ENCODE measurements around the gene TES. TPM values are rescaled to one million over a fixed set of nuclear protein-coding genes. Genes with fewer than 3 reads are reported as not detected.

Gene TES
- total RNA-seq, 1 experiment from 2014 or later, result 120 TPM

- Histone ChIP-seq H3K27ac (ENCODE audit: low read length) (no peak overlapping the region), H3K9me2 (replicated peaks; ENCODE audit: low read length) (no peaks in the 10 kb centered on the region), H3K9me3 (ENCODE audit: low read length) (no peaks in the 10 kb centered on the region), H3K36me3 (ENCODE audit: low read depth, low read length) (no peaks in the 10 kb centered on the region; the same call in 1 of the 2 replicates), H3K27me3 (ENCODE audit: low read length) (no peaks in the 10 kb centered on the region), H3K4me2 (ENCODE audit: low read length) (no peak overlapping the region), H2AFZ (ENCODE audit: low read length) (no peak overlapping the region), H3K4me3 (ENCODE audit: low read length) (no peak overlapping the region), H3F3A (ENCODE audit: low read length, unreplicated experiment) (no peaks in the 10 kb centered on the region), H3K79me2 (ENCODE audit: low read length) (no peaks in the 10 kb centered on the region), H3K4me1 (ENCODE audit: insufficient read depth, low read length) (peaks cover 11% of the 10 kb centered on the region; the same call in 1 of the 2 replicates), H3K9ac (ENCODE audit: low read length) (no peak overlapping the region), H4K20me1 (ENCODE audit: low read length) (no peaks in the 10 kb centered on the region)
- ChIA-PET POLR2A (ENCODE audit: unreplicated experiment) (no interaction called here), CTCF (no interaction called here)
- ATAC-seq (0 out of 2 replicates have a peak, but pooled peaks have one; percentile 16), DNase-seq (no peak)
- BruUV-seq (replicated peaks), result no TSS peak
- no peak for TF ChIP-seq EZH2phosphoT487 (IDR thresholded peaks at IDR 0.05; ENCODE audit: borderline replicate concordance, low read length)
- TF ChIP-seq CTCF (conservative IDR thresholded peaks at IDR 0.05; ENCODE audit: low read depth, low read length), result no peak
- TF ChIP-seq EZH2 (IDR thresholded peaks at IDR 0.05; ENCODE audit: low read length, unreplicated experiment), result no peak
- intact Hi-C loops (cut with micrococcal nuclease), result no loop called here
Measured at GRCh38 chr7:116290740-116291139, 80.4 kb downstream of the TES start.

GRCh38 chr7:116291937-116292336 is 81.6 kb downstream of the TES start:
- no peak overlapping the region for H3K27ac ChIP-seq (ENCODE audit: low read length)
- BruUV-seq (replicated peaks), result no TSS peak

More at GRCh38 chr7:116291937-116292336, 81.6 kb downstream of the TES start:
- DNase-seq, result no peak
- no peaks in the 10 kb centered on the region; the same call in 1 of the 2 replicates for H3K36me3 ChIP-seq (ENCODE audit: low read depth, low read length)
- intact Hi-C loops (cut with micrococcal nuclease), result no loop called here
- H3K4me1 ChIP-seq (ENCODE audit: insufficient read depth, low read length), result peaks cover 11% of the 10 kb centered on the region; the same call in 1 of the 2 replicates
- no peak overlapping the region for H3K4me3 ChIP-seq (ENCODE audit: low read length)
- H3K9me3 ChIP-seq (ENCODE audit: low read length), result no peaks in the 10 kb centered on the region
- CTCF ChIA-PET, result no interaction called here
- H2AFZ ChIP-seq (ENCODE audit: low read length), result no peak overlapping the region
- H3K79me2 ChIP-seq (ENCODE audit: low read length), result no peaks in the 10 kb centered on the region
- H3K27me3 ChIP-seq (ENCODE audit: low read length), result no peaks in the 10 kb centered on the region
- H3K9ac ChIP-seq (ENCODE audit: low read length), result no peak overlapping the region
- no peaks in the 10 kb centered on the region for H3F3A ChIP-seq (ENCODE audit: low read length, unreplicated experiment)
- TF ChIP-seq EZH2phosphoT487 (IDR thresholded peaks at IDR 0.05; ENCODE audit: borderline replicate concordance, low read length), result no peak
- no peak for TF ChIP-seq CTCF (conservative IDR thresholded peaks at IDR 0.05; ENCODE audit: low read depth, low read length)
- no peak for TF ChIP-seq EZH2 (IDR thresholded peaks at IDR 0.05; ENCODE audit: low read length, unreplicated experiment)
- POLR2A ChIA-PET (ENCODE audit: unreplicated experiment), result no interaction called here
- H3K9me2 ChIP-seq (replicated peaks; ENCODE audit: low read length), result no peaks in the 10 kb centered on the region
- no peaks in the 10 kb centered on the region for H4K20me1 ChIP-seq (ENCODE audit: low read length)
- no peak for ATAC-seq
- no peak overlapping the region for H3K4me2 ChIP-seq (ENCODE audit: low read length)
